Lower leg skin (tissue), 4 donors: Measurements from ENCODE around the gene RAD51B. TPM values are rescaled to one million over a fixed set of nuclear protein-coding genes. Genes with fewer than 3 reads are reported as not detected.

Experiments used
- DNase-seq, 2 donors: peaks; one replicate each; pipeline ENCODE4 v3.0.0-alpha.2; 2019; ENCODE audit warnings: low spot score in 2 of 2
- H3K4me3 ChIP-seq: fragments of 200-600 bp; sonication (generic); 2 replicates; pipeline ENCODE4 v1.5.1; 2017; ENCODE audit warnings: mild to moderate bottlenecking, low read depth; ENCODE audit not compliant: poor library complexity, severe bottlenecking
- POLR2A ChIP-seq, 2 donors: fragments of 450-650 bp; IDR thresholded peaks; one replicate each; pipeline ENCODE4 v1.6.1; 2016 to 2017; ENCODE audit warnings: antibody characterized with exemption in 2 of 2, mild to moderate bottlenecking in 1 of 2, moderate library complexity in 1 of 2
- WGBS, 2 donors: methylation state at CpG; one replicate each; pipeline ENCODE4 v1.1.5; 2018; 5-methylcytosine and 5-hydroxymethylcytosine counted together
- intact Hi-C: fragments of 100-400 bp; cut with DNase I; formaldehyde crosslinking; loops from one replicate; pipeline ENCODE4 v1.15.0; 2023; ENCODE audit warnings: low total_unique reads
- total RNA-seq, 4 donors: library from RNA; depleted of rRNA; stranded (reverse); fragments of >200 nt; gene quantifications; one replicate each; pipeline ENCODE4 v1.1.0, GENCODE V29; 2016
- TF ChIP-seq, protein P1 (sequence below), 3 donors: fragments of 450-650 bp; IDR thresholded peaks; one replicate each; pipeline ENCODE4 v1.5.1; 2016; ENCODE audit warnings: antibody characterized with exemption in 3 of 3, mild to moderate bottlenecking in 3 of 3, moderate library complexity in 2 of 3

Gene RAD51B
- total RNA-seq, 4 donors from 2014 or later, result 6.1 to 27.2 (median 13.6) TPM

DNA sequence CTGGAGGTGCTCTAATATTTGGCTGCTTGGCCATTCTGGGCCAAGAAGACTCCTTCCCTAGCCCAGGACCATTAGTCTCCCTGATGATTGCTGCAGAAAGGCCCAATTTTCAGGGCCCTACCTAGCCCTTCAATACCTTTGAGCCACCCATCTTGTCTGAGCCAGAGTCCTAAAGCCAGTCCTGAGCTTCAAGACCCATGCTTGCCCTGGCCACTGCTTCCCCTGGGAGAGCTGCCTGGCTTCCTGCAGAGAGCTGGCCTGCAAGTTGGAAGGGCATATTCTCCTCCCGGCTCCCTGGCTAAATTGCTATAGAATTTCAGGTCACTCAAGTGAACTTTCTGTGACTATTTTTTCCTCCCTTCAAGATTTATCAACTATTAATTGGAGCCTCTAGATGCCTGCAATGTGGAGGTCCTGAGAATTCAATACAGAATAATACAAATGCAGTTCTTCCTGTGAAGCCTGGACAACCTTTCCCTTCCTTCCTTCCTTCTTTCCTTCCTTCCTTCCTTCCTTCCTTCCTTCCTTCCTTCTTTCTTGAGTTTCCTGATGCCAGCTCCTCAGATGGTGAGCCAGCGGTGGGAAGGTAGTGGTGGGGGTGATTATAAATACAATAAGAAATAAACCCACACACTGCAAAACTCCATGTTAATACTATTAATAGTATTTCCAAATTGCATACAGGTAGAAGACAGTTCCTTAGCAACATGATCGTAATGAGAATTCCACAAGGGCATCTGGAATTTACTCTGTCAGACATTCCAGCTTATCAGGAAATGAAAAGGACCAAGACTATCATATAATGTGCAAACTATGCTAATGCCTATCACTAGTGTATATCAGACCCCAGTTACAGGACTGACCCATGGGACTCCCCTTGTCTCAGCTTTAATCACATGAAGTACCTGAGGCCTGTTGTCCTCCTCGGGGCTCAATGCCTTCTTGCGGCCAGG, 865.2 kb downstream of the RAD51B start:
- intact Hi-C loops, result no loop called here
- no peak overlapping the region for H3K4me3 ChIP-seq
- WGBS, 2 donors, result 72 to 87% methylated on average over 5 of the region's 5 CpGs
- no peak for DNase-seq
- no peak for TF ChIP-seq POLR2A (IDR thresholded peaks at IDR 0.05)
- TF ChIP-seq, protein P1, sequence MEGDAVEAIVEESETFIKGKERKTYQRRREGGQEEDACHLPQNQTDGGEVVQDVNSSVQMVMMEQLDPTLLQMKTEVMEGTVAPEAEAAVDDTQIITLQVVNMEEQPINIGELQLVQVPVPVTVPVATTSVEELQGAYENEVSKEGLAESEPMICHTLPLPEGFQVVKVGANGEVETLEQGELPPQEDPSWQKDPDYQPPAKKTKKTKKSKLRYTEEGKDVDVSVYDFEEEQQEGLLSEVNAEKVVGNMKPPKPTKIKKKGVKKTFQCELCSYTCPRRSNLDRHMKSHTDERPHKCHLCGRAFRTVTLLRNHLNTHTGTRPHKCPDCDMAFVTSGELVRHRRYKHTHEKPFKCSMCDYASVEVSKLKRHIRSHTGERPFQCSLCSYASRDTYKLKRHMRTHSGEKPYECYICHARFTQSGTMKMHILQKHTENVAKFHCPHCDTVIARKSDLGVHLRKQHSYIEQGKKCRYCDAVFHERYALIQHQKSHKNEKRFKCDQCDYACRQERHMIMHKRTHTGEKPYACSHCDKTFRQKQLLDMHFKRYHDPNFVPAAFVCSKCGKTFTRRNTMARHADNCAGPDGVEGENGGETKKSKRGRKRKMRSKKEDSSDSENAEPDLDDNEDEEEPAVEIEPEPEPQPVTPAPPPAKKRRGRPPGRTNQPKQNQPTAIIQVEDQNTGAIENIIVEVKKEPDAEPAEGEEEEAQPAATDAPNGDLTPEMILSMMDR (IDR thresholded peaks at IDR 0.05), result no peak

DNA sequence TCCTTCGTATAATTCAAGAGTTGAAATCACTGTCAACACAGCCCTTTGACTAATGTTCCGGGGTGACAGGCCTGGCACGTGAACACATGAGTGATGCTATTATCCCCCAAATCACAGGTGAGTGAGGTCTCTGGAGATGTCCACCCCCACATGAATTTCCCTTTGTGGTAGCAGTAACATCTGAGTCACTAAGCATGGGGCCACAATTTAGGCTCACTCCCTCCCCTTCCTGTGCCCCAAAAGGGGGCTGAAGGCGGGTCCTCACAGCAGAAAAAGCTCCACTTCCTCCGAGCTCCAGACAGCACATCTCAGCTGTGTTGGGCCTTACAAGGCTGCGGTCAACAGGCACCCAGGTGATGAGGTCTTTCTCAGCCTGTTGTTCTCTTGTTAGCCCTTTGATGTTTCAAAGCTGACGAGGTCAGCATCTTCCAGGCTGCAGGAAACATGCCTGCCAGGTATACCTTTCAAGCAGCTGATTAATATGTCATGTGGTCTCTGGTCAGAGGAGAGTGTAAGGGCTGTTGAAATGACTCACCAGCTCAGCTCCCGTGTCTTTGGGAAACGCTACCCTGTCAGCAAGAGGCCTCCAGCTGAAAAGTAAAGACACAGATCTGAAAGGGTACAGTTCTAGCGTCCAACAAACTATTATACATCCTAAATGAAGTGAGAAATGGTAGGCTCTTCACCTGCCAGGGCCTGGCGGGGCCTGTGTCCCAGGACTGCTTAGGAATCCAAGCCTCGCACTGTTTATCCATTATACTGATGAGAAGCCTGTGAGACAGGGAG, 866.0 kb downstream of the RAD51B start:
- WGBS, 2 donors, result 84 to 85% methylated on average over 12 of the region's 12 CpGs
- H3K4me3 ChIP-seq, result no peak overlapping the region
- peak in 1 of 2 donors; percentile 82 for DNase-seq
- TF ChIP-seq, protein P1 (IDR thresholded peaks at IDR 0.05), result no peak
- no peak for TF ChIP-seq POLR2A (IDR thresholded peaks at IDR 0.05)
- intact Hi-C loops, result no loop called here

DNA sequence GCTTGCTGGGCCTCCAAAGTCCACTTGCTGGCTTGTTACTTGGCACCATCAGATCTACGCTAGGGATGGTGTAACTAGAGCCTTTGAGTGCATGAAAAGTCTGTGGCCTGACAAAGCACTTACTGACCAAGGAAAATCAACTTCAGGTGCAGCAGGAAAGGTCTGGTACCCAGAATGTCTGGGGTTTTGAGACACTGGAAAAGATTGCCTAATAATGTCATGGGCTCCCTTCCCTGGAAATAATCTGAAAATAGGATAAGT, 866.6 kb downstream of the RAD51B start:
- TF ChIP-seq, protein P1 (IDR thresholded peaks at IDR 0.05), result no peak
- TF ChIP-seq POLR2A (IDR thresholded peaks at IDR 0.05), result no peak
- intact Hi-C loops, result no loop called here
- no peak overlapping the region for H3K4me3 ChIP-seq
- DNase-seq, result no peak
- WGBS, 2 donors, result 91 to 93% methylated on average over 1 of the region's 1 CpG

DNA sequence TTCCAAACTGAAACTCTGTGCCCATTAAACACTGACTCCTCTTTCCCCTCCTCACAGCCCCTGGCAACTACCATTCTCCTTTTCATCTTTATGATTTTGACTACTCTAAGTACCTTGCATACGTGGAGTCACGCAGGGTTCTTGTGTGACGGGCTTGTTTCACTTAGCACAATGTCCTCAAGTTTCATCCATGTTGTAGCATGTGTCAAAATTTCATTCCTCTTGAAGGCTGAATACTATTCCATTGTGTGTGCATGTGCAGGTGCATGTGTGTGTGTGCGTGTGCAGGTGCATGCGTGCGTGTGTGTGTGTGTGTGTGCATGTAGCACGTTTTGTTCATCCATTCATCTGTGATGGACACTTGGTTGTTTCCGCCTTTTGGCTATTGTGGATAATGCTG, 867.1 kb downstream of the RAD51B start:
- DNase-seq, result peak in 1 of 2 donors; percentile 23
- TF ChIP-seq, protein P1 (IDR thresholded peaks at IDR 0.05), result no peak
- TF ChIP-seq POLR2A (IDR thresholded peaks at IDR 0.05), result no peak
- intact Hi-C loops, result no loop called here
- WGBS, 2 donors, result 81 to 93% methylated on average over 8 of the region's 8 CpGs
- no peak overlapping the region for H3K4me3 ChIP-seq

DNA sequence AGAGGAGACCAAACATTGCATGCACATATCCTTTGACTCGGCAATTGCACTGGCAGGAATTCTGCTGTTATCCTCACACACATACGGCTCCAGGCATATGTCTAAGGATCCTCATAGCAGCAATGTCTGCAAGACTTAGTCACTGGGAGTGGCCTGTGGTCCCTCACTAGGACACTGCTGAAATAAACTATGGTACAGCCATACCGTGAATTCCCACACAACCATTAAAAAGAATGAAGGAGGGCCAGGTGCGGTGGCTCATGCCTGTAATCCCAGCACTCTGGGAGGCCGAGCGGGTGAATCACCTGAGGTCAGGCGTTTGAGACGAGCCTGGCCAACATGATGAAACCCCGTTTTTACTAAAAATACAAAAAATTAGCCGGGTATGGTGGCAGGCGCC, 868.2 kb downstream of the RAD51B start:
- H3K4me3 ChIP-seq, result no peak overlapping the region
- DNase-seq, result peak in 1 of 2 donors; percentile 67
- TF ChIP-seq POLR2A (IDR thresholded peaks at IDR 0.05), result no peak
- TF ChIP-seq, protein P1 (IDR thresholded peaks at IDR 0.05), result no peak
- intact Hi-C loops, result no loop called here
- WGBS, 2 donors, result 69 to 80% methylated on average over 11 of the region's 11 CpGs
